Suprapubic skin (tissue), 4 donors: Measurements from ENCODE around the gene HIVEP3. TPM values are rescaled to one million over a fixed set of nuclear protein-coding genes. Genes with fewer than 3 reads are reported as not detected.

ENCODE experiments used
- DNase-seq, 2 donors: peaks; one replicate each; pipeline ENCODE4 v3.0.0-alpha.2; 2019; ENCODE audit warnings: low spot score in 2 of 2
- H3K27ac ChIP-seq: fragments of 200-600 bp; sonication (generic); one replicate; pipeline ENCODE4 v1.5.1; 2019
- H3K27me3 ChIP-seq: fragments of 200-600 bp; sonication (generic); one replicate; pipeline ENCODE4 v1.5.1; 2019
- H3K36me3 ChIP-seq: fragments of 200-600 bp; sonication (generic); one replicate; pipeline ENCODE4 v1.5.1; 2019
- H3K4me1 ChIP-seq: fragments of 200-600 bp; sonication (generic); one replicate; pipeline ENCODE4 v1.5.1; 2019
- H3K4me3 ChIP-seq: fragments of 200-600 bp; sonication (generic); one replicate; pipeline ENCODE4 v1.5.1; 2019; ENCODE audit warnings: mild to moderate bottlenecking
- H3K9me3 ChIP-seq: fragments of 200-600 bp; sonication (generic); one replicate; pipeline ENCODE4 v1.5.1; 2019
- CTCF ChIP-seq, 2 donors: fragments of 200-600 bp in 1 of 2; fragments of 450-650 bp in 1 of 2; sonication (generic) in 1 of 2; IDR thresholded peaks; one replicate each; pipeline ENCODE4 v1.5.1; 2016 to 2019; ENCODE audit warnings: antibody characterized with exemption in 2 of 2, mild to moderate bottlenecking in 1 of 2, moderate library complexity in 1 of 2
- EP300 ChIP-seq: sonication (generic); formaldehyde crosslinking; IDR thresholded peaks from one replicate; pipeline ENCODE4 v1.6.1; 2017; ENCODE audit warnings: antibody characterized with exemption
- POLR2A ChIP-seq, 2 donors: fragments of 450-650 bp; IDR thresholded peaks; one replicate each; pipeline ENCODE4 v1.6.1; 2017; ENCODE audit warnings: antibody characterized with exemption in 2 of 2, mild to moderate bottlenecking in 2 of 2, moderate library complexity in 2 of 2
- POLR2AphosphoS5 ChIP-seq, 3 donors: sonication (generic); formaldehyde crosslinking; IDR thresholded peaks; one replicate each; pipeline ENCODE4 v1.6.1; 2017; ENCODE audit warnings: antibody characterized with exemption in 3 of 3
- WGBS: methylation state at CpG from one replicate; pipeline ENCODE4 v1.1.5; 2018; 5-methylcytosine and 5-hydroxymethylcytosine counted together
- total RNA-seq, 4 donors: library from RNA; depleted of rRNA; stranded (reverse); fragments of >200 nt; gene quantifications; one replicate each; pipeline ENCODE4 v1.1.0, GENCODE V29; 2016

The HIVEP3 gene
- total RNA-seq, 4 donors from 2014 or later = 11.3 to 23.9 (median 18.3) TPM

GRCh38 chr1:41749991-41750745 is 168.6 kb downstream of the HIVEP3 start:
- H3K27ac ChIP-seq = no peak overlapping the region
- DNase-seq = no peak
- no peak for TF ChIP-seq CTCF (IDR thresholded peaks at IDR 0.05)
- TF ChIP-seq POLR2AphosphoS5 (IDR thresholded peaks at IDR 0.05) = no peak
- TF ChIP-seq POLR2A (IDR thresholded peaks at IDR 0.05) = no peak
- no peak for TF ChIP-seq EP300
- peaks cover 14% of the 10 kb centered on the region for H3K4me1 ChIP-seq
- H3K36me3 ChIP-seq = no peaks in the 10 kb centered on the region
- H3K27me3 ChIP-seq = no peaks in the 10 kb centered on the region
- 56% methylated on average over 11 of the region's 11 CpGs for WGBS
- H3K4me3 ChIP-seq = no peak overlapping the region
- no peaks in the 10 kb centered on the region for H3K9me3 ChIP-seq

DNA sequence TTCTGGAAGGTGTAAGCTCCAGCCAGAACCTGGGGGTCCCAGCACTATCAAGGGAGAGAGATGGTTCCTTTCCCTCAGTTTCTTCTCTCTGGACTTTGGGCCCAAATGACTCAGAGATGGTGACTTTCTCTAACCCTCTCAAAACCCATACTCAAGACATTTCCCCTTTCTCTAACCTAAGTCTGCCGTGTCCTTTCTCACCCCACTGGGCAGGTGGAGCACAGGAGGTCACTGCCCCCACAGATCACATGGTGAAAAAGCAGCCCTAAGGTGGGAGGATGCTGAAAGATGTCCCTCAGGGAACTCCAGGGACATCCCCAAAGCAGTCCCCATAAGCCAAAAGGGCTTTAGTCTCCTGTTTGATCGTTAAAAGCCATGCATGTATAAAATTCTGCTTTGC is 173.7 kb downstream of the HIVEP3 start:
- H3K36me3 ChIP-seq = no peaks in the 10 kb centered on the region
- WGBS = 81% methylated on average over 2 of the region's 2 CpGs
- H3K4me3 ChIP-seq = no peak overlapping the region
- H3K27ac ChIP-seq = no peak overlapping the region
- peaks cover 13% of the 10 kb centered on the region for H3K4me1 ChIP-seq
- no peak for TF ChIP-seq POLR2AphosphoS5 (IDR thresholded peaks at IDR 0.05)
- no peak for TF ChIP-seq EP300
- no peak for TF ChIP-seq POLR2A (IDR thresholded peaks at IDR 0.05)
- TF ChIP-seq CTCF (IDR thresholded peaks at IDR 0.05) = no peak
- no peak for DNase-seq
- H3K9me3 ChIP-seq = no peaks in the 10 kb centered on the region
- no peaks in the 10 kb centered on the region for H3K27me3 ChIP-seq

DNA sequence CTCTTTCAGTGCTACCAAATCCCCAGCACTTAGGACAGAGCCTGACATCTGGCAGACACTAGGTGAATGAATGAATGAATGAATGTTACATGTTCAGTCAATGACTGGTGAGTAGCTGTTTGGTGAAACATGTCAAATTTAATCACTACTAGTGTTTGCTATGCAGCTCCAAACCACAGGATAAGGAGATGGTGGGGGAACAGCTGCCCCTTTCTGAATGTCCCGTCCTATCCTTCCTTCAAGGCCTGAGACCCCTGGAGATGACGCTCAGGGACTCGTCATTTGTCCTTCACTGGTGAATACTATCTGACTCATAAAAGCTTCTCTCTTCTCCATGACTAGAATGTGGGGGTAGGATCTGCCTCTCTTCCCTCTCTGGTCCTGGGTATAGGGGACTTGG is 175.4 kb downstream of the HIVEP3 start:
- no peaks in the 10 kb centered on the region for H3K9me3 ChIP-seq
- no peak overlapping the region for H3K4me3 ChIP-seq
- 90% methylated on average over 3 of the region's 3 CpGs for WGBS
- H3K36me3 ChIP-seq = no peaks in the 10 kb centered on the region
- H3K4me1 ChIP-seq = peaks cover 29% of the 10 kb centered on the region
- TF ChIP-seq EP300 (no peak), CTCF (IDR thresholded peaks at IDR 0.05) (no peak), POLR2A (IDR thresholded peaks at IDR 0.05) (no peak), POLR2AphosphoS5 (IDR thresholded peaks at IDR 0.05) (no peak)
- H3K27ac ChIP-seq = no peak overlapping the region
- H3K27me3 ChIP-seq = no peaks in the 10 kb centered on the region
- no peak for DNase-seq

DNA sequence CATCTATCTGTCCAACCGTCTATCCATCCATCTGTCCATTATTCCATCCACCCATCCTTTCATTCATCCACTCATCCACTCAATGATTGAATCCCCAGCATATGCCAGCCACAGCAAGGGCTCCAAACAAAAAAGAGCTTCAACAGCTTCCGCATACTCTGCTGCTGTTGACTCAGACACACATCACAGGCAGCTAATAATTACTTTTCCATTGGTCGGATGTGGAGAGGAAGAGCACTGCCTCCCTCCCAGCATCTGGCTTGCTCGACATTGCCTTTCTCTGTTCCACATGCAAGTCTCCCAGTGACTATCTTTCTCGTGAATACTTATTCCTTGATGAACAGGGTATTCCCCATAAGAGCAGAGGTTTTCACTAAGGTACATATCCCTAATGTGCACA is 176.5 kb downstream of the HIVEP3 start:
- H3K4me3 ChIP-seq = no peak overlapping the region
- WGBS = 44% methylated on average over 5 of the region's 5 CpGs
- H3K9me3 ChIP-seq = no peaks in the 10 kb centered on the region
- H3K4me1 ChIP-seq = peaks cover 38% of the 10 kb centered on the region
- no peaks in the 10 kb centered on the region for H3K36me3 ChIP-seq
- no peak for DNase-seq
- H3K27ac ChIP-seq = no peak overlapping the region
- H3K27me3 ChIP-seq = no peaks in the 10 kb centered on the region
- TF ChIP-seq POLR2AphosphoS5 (IDR thresholded peaks at IDR 0.05) (no peak), CTCF (IDR thresholded peaks at IDR 0.05) (no peak), EP300 (no peak), POLR2A (IDR thresholded peaks at IDR 0.05) (no peak)

- H3K27ac ChIP-seq = no peak overlapping the region
- H3K9me3 ChIP-seq = no peaks in the 10 kb centered on the region
- no peaks in the 10 kb centered on the region for H3K36me3 ChIP-seq
- H3K27me3 ChIP-seq = no peaks in the 10 kb centered on the region
- WGBS = 94% methylated on average over 4 of the region's 7 CpGs
- peaks cover 38% of the 10 kb centered on the region for H3K4me1 ChIP-seq
- no peak for DNase-seq
- H3K4me3 ChIP-seq = no peak overlapping the region
- TF ChIP-seq EP300 (no peak), POLR2A (IDR thresholded peaks at IDR 0.05) (no peak), POLR2AphosphoS5 (IDR thresholded peaks at IDR 0.05) (no peak), CTCF (IDR thresholded peaks at IDR 0.05) (no peak)
Observed at GRCh38 chr1:41741244-41741643, 177.5 kb downstream of the HIVEP3 start.
